Smooth muscle cell (in vitro differentiated cells): ENCODE data around the gene TCF12. TPM values are rescaled to one million over a fixed set of nuclear protein-coding genes. Genes with fewer than 3 reads are reported as not detected.

Experiments used
- DNase-seq: peaks from one replicate; lab custom pipeline; 2025; ENCODE audit not compliant: unreplicated experiment; lab: John Stamatoyannopoulos, UW
- H2AFZ ChIP-seq: fragments of 200-600 bp; sonication (generic); 2 replicates; pipeline ENCODE4 v1.6.0; 2016; ENCODE audit warnings: antibody characterized with exemption, low read depth, mild to moderate bottlenecking
- H3F3A ChIP-seq: fragments of 200-600 bp; sonication (generic); 2 replicates; pipeline ENCODE4 v1.6.0; 2017; ENCODE audit warnings: antibody characterized with exemption, low read depth
- H3K27ac ChIP-seq: fragments of 200-600 bp; sonication (generic); 2 replicates; pipeline ENCODE4 v1.5.1; 2016; ENCODE audit warnings: low read depth, mild to moderate bottlenecking
- H3K27me3 ChIP-seq: fragments of 200-600 bp; sonication (generic); 2 replicates; pipeline ENCODE4 v1.6.1; 2016; ENCODE audit warnings: low read depth, mild to moderate bottlenecking
- H3K36me3 ChIP-seq: fragments of 200-600 bp; sonication (generic); 2 replicates; pipeline ENCODE4 v1.5.1; 2016; ENCODE audit warnings: low read depth
- H3K4me1 ChIP-seq: fragments of 200-600 bp; sonication (generic); 2 replicates; pipeline ENCODE4 v1.5.1; 2016; ENCODE audit warnings: low read depth
- H3K4me2 ChIP-seq: fragments of 200-600 bp; sonication (generic); 2 replicates; pipeline ENCODE4 v1.6.0; 2016; ENCODE audit warnings: mild to moderate bottlenecking
- H3K4me3 ChIP-seq: fragments of 200-600 bp; sonication (generic); 2 replicates; pipeline ENCODE4 v1.5.1; 2016; ENCODE audit warnings: mild to moderate bottlenecking
- H3K79me2 ChIP-seq: fragments of 200-600 bp; sonication (generic); 2 replicates; pipeline ENCODE4 v1.6.0; 2016; ENCODE audit warnings: low read depth, mild to moderate bottlenecking
- H3K9ac ChIP-seq: fragments of 200-600 bp; sonication (generic); 2 replicates; pipeline ENCODE4 v1.6.0; 2016; ENCODE audit warnings: low read depth
- H3K9me3 ChIP-seq: fragments of 200-600 bp; sonication (generic); replicated peaks from 2 replicates; pipeline ENCODE4 v1.5.1; 2016; ENCODE audit warnings: low read depth
- H4K20me1 ChIP-seq: fragments of 200-600 bp; sonication (generic); 2 replicates; pipeline ENCODE4 v1.6.0; 2016; ENCODE audit warnings: low read depth
- CTCF ChIP-seq: fragments of 200-600 bp; sonication (generic); IDR thresholded peaks from 2 replicates; pipeline ENCODE4 v1.5.1; 2017; ENCODE audit warnings: borderline replicate concordance, mild to moderate bottlenecking, antibody characterized with exemption; ENCODE audit not compliant: insufficient read depth, poor library complexity, severe bottlenecking
- WGBS: methylation state at CpG from one replicate; pipeline ENCODE4 v1.1.7; 2016; ENCODE audit warnings: low lambda C conversion rate; 5-methylcytosine and 5-hydroxymethylcytosine counted together
- polyA plus RNA-seq: library from polyadenylated mRNA; unstranded; fragments of >200 nt; fragmentation: Nextera tagmentation; extraction: Ambion mirVana; gene quantifications from 2 replicates; pipeline ENCODE4 v1.2.1, GENCODE V29; 2016
- total RNA-seq: library from RNA; depleted of rRNA; stranded (reverse); fragments of >200 nt; gene quantifications from 2 replicates; pipeline ENCODE4 v1.2.3, GENCODE V29; 2014

TCF12 gene
- total and polyA plus RNA-seq, 2 experiments from 2014 or later: 54.1 to 302 TPM

GRCh38 chr15:57328897-57329296, 410.5 kb downstream of the TCF12 start:
- Histone ChIP-seq H3K27ac (no peak overlapping the region), H3K9me3 (no peaks in the 10 kb centered on the region), H3K9ac (no peak overlapping the region), H3K27me3 (no peaks in the 10 kb centered on the region), H3K79me2 (no peaks in the 10 kb centered on the region), H4K20me1 (no peaks in the 10 kb centered on the region), H2AFZ (no peak overlapping the region), H3F3A (no peaks in the 10 kb centered on the region), H3K4me2 (no peak overlapping the region), H3K4me1 (no peaks in the 10 kb centered on the region), H3K36me3 (no peaks in the 10 kb centered on the region), H3K4me3 (no peak overlapping the region)
- 82% methylated on average over 5 of the region's 5 CpGs for WGBS
- TF ChIP-seq CTCF: no peak
- DNase-seq: no peak

DNA sequence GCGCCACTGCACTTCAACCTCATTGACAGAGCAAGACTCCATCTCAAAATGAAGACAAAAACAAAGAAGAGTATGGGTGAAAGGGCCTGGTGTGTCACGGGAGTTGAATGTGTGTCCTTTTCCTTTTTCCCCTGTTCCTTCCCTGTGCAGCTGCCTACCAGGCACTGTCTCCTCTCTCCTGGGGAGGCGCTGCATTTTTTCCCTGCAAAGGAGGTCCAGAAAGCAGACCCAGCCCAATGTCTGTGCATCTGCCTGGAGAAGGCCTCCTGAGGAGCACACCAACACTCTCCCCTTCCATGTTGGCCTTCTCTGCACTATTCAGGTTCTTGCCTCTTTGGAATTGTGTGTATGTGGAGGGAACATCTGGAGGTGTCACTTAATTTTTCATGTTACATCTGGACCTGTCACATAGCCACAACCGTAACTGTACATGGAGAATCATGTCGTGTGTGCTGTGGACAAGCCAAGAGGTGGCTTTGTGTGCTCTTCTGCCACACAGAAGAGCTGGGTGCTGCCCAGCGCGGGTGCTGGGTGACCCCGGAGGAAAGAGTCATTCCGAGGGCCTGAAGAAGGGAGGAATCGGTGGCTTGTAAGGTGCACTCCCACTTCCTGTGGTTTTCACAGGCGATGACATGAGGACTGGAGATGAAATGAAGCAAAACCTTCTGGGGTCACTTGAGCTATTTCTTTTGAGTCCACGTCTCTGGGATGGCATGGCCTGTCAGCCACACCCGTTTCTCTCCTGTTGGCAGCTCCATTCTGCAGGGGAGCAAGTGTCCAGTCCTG, 411.3 kb downstream of the TCF12 start:
- Histone ChIP-seq H3K9me3 (no peaks in the 10 kb centered on the region), H3K36me3 (no peaks in the 10 kb centered on the region)
- no peak for TF ChIP-seq CTCF

DNA sequence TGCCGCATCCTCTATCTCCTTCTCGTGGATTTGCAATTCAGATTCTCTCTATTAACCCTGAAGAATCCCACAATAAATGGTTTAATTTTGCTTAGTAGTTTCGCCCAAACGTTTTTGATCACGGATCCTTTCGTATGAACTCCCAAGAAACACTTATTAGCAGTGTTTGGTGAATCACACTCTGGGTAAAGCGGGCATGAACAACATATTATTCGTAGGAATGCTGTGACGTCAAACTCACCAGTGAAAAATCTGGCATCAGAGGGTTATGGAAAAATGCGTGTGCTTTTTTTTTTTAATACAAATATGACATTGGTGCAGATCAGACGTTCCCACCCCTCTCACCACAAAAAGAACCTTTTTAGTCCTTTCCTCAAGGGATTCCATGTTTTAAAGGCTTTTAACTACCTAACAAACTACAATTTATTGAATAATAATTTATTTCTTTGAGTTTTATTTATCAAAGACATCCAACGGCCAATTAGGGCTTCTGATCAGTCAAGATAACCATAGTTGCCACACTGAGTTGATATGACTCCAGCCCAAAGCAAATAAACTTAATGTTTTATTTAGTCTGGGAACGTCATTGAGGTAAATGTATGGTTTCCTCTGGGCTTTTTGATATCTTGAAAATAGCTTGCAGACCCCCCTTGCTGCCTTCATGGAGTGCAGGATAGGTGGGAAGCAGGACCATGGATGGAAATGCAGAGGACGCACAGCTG, 412.3 kb downstream of the TCF12 start:
- Histone ChIP-seq H3K9me3 (no peaks in the 10 kb centered on the region), H2AFZ (no peak overlapping the region), H3K27me3 (no peaks in the 10 kb centered on the region), H3F3A (no peaks in the 10 kb centered on the region), H3K4me2 (no peak overlapping the region), H3K27ac (no peak overlapping the region), H3K4me1 (no peaks in the 10 kb centered on the region), H3K4me3 (no peak overlapping the region), H4K20me1 (no peaks in the 10 kb centered on the region), H3K36me3 (no peaks in the 10 kb centered on the region), H3K79me2 (no peaks in the 10 kb centered on the region), H3K9ac (no peak overlapping the region)
- TF ChIP-seq CTCF: no peak
- WGBS: 89% methylated on average over 14 of the region's 14 CpGs
- DNase-seq: no peak

More for the DNA sequence above, 411.3 kb downstream of the TCF12 start:
- Histone ChIP-seq H3K4me3 (no peak overlapping the region), H3K79me2 (no peaks in the 10 kb centered on the region), H4K20me1 (no peaks in the 10 kb centered on the region), H2AFZ (no peak overlapping the region), H3K9ac (no peak overlapping the region), H3K27ac (no peak overlapping the region), H3K4me2 (no peak overlapping the region), H3F3A (no peaks in the 10 kb centered on the region), H3K27me3 (no peaks in the 10 kb centered on the region), H3K4me1 (no peaks in the 10 kb centered on the region)
- DNase-seq: no peak
- 94% methylated on average over 13 of the region's 13 CpGs for WGBS
